ENCODE results near the gene HEXB. TPM values are rescaled to one million over a fixed set of nuclear protein-coding genes. Genes with fewer than 3 reads are reported as not detected.

Gene HEXB
- total and polyA plus RNA-seq, 9 of the 15 experiments (the other 6 are each of a cell fraction or from before 2014, with no cell fraction given): 22.9 to 158 (median 108) TPM

DNA sequence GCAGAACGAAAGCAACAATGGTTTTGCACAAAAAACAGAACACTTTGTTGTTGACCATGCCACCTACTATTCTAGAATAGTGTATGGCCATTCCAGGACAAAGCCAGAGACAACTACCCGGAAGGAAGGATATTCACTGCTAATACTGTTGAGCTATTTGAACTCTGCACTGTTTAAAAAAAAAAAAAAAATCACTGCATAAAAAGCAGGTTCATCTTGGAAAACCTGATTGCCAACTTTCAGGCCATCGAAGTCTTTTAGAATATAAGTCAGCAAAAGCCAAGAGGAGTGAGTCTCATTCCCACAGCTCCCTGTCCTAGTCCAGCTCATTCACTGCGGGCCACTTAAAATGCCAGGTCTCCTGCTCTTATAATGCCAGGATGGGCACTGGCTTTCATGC lies 48.5 kb upstream of the HEXB start (continued):
- TF ChIP-seq, protein P1, sequence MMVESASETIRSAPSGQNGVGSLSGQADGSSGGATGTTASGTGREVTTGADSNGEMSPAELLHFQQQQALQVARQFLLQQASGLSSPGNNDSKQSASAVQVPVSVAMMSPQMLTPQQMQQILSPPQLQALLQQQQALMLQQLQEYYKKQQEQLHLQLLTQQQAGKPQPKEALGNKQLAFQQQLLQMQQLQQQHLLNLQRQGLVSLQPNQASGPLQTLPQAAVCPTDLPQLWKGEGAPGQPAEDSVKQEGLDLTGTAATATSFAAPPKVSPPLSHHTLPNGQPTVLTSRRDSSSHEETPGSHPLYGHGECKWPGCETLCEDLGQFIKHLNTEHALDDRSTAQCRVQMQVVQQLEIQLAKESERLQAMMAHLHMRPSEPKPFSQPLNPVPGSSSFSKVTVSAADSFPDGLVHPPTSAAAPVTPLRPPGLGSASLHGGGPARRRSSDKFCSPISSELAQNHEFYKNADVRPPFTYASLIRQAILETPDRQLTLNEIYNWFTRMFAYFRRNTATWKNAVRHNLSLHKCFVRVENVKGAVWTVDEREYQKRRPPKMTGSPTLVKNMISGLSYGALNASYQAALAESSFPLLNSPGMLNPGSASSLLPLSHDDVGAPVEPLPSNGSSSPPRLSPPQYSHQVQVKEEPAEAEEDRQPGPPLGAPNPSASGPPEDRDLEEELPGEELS (CRISPR knock-in tag; IDR thresholded peaks at IDR 0.05; ENCODE audit: borderline replicate concordance): no peak
- TF ChIP-seq, protein P2, sequence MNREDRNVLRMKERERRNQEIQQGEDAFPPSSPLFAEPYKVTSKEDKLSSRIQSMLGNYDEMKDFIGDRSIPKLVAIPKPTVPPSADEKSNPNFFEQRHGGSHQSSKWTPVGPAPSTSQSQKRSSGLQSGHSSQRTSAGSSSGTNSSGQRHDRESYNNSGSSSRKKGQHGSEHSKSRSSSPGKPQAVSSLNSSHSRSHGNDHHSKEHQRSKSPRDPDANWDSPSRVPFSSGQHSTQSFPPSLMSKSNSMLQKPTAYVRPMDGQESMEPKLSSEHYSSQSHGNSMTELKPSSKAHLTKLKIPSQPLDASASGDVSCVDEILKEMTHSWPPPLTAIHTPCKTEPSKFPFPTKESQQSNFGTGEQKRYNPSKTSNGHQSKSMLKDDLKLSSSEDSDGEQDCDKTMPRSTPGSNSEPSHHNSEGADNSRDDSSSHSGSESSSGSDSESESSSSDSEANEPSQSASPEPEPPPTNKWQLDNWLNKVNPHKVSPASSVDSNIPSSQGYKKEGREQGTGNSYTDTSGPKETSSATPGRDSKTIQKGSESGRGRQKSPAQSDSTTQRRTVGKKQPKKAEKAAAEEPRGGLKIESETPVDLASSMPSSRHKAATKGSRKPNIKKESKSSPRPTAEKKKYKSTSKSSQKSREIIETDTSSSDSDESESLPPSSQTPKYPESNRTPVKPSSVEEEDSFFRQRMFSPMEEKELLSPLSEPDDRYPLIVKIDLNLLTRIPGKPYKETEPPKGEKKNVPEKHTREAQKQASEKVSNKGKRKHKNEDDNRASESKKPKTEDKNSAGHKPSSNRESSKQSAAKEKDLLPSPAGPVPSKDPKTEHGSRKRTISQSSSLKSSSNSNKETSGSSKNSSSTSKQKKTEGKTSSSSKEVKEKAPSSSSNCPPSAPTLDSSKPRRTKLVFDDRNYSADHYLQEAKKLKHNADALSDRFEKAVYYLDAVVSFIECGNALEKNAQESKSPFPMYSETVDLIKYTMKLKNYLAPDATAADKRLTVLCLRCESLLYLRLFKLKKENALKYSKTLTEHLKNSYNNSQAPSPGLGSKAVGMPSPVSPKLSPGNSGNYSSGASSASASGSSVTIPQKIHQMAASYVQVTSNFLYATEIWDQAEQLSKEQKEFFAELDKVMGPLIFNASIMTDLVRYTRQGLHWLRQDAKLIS (CRISPR knock-in tag; IDR thresholded peaks at IDR 0.05): no peak
- no peak for TF ChIP-seq KDM4B (IDR thresholded peaks at IDR 0.05; ENCODE audit: borderline replicate concordance in 2 of 2, low read depth in 1 of 2)
- no peak for TF ChIP-seq CBX1 (IDR thresholded peaks at IDR 0.05; ENCODE audit: low read depth)
- TF ChIP-seq ZNF551 (CRISPR knock-in tag; IDR thresholded peaks at IDR 0.05): no peak
- TF ChIP-seq BACH1 (tag; IDR thresholded peaks at IDR 0.05): no peak
- TF ChIP-seq NCOR1 (IDR thresholded peaks at IDR 0.05): no peak
- no peak for TF ChIP-seq HMG20A (CRISPR knock-in tag; conservative IDR thresholded peaks at IDR 0.05)
- no peak for TF ChIP-seq PHB (CRISPR knock-in tag; IDR thresholded peaks at IDR 0.05)
- no peak for TF ChIP-seq SMARCE1 (IDR thresholded peaks at IDR 0.05)
- TF ChIP-seq ZNF75A (CRISPR knock-in tag; IDR thresholded peaks at IDR 0.05): no peak
- no peak for TF ChIP-seq GATAD2B (IDR thresholded peaks at IDR 0.05; ENCODE audit: borderline replicate concordance)
